SK-N-MC (cell line): Measurements from ENCODE around the gene CST3.

Experiments used
- EZH2 ChIP-seq: fragments of 200-600 bp; sonication (generic); IDR thresholded peaks from one replicate; pipeline ENCODE4 v1.6.1; 2017; ENCODE audit warnings: antibody characterized with exemption
- FOXP2 ChIP-seq: optimal IDR thresholded peaks from 2 replicates; pipeline ENCODE3; 2011; ENCODE audit warnings: mild to moderate bottlenecking, moderate library complexity; ENCODE audit not compliant: insufficient read depth; ENCODE audit errors: extremely low read length, control extremely low read depth
- POLR2AphosphoS5 ChIP-seq: IDR thresholded peaks from 2 replicates; pipeline ENCODE4 v1.6.1; 2012; ENCODE audit warnings: mild to moderate bottlenecking, low read depth, low read length, borderline replicate concordance

DNA sequence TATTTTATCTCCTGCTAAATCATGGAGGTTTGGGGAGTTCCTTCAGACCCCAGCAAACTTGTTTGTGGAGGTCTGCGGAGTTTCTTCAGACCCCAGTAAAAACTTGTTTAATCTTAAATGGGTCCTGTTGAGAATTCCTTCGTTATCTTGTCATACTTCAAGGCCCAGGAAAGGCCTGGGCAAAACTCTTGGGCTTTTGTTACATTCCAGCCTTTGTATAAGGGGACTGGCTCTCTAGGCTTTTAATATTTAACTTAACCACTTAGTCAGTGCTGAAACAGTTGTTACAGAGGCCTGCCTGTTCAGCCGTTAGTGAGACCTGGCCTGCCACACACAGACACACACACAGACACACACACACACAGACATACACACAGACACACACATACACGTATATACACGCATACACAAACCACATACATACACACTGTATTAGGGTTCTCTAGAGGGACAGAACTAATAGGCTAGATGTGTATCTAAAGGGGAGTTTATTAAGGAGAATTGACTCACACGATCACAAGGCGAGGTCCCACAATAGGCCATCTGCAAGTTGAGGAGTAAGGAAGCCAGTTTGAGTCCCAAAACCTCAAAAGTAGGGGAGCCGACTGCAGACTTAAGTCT lies 21.3 kb upstream of the CST3 start:
- TF ChIP-seq POLR2AphosphoS5 (no peak), EZH2 (no peak), FOXP2 (no peak)
